IMR-90 (cell line): ENCODE results near the gene COX6A1. TPM values are rescaled to one million over a fixed set of nuclear protein-coding genes. Genes with fewer than 3 reads are reported as not detected.

Experiments
- ATAC-seq: fragments of 200-7000 bp; cut with Tn5 transposase; 2 replicates; pipeline ENCODE4 v1.9.1; 2020; ENCODE audit warnings: low read depth, mild to moderate bottlenecking, moderate library complexity
- BruUV-seq: library from RNA; stranded (reverse); fragments of 400-500 nt; replicated peaks from 2 replicates; lab custom pipeline; 2021; lab: Mats Ljungman, UMichigan
- CTCF ChIA-PET: fragments of 300-600 bp; formaldehyde crosslinking; extraction: SDS; loops from one replicate; lab custom pipeline; 2021; ENCODE audit warnings: antibody characterized with exemption; lab: Yijun Ruan, JAX
- POLR2A ChIA-PET: fragments of 300-600 bp; sonication (Branson Sonifier 250); formaldehyde crosslinking; loops from one replicate; lab custom pipeline; 2022; ENCODE audit warnings: antibody characterized with exemption; ENCODE audit not compliant: unreplicated experiment; lab: Charles Lee
- DNase-seq: peaks from one replicate; pipeline ENCODE4 v3.0.0; 2013
- H2AFZ ChIP-seq: replicated peaks from 2 replicates; pipeline ENCODE3; 2013; ENCODE audit warnings: low read length, mild to moderate bottlenecking; ENCODE audit not compliant: poor library complexity
- H2AK5ac ChIP-seq: 2 replicates; pipeline ENCODE4 v1.6.1; 2013; ENCODE audit warnings: low read depth, low read length, inconsistent platforms
- H2AK9ac ChIP-seq: replicated peaks from 2 replicates; pipeline ENCODE3; 2013; ENCODE audit warnings: mild to moderate bottlenecking, low read depth, low read length, moderate library complexity; ENCODE audit not compliant: poor library complexity
- H2BK120ac ChIP-seq: 2 replicates; pipeline ENCODE4 v1.6.1; 2013; ENCODE audit warnings: low read depth, low read length, inconsistent platforms
- H2BK15ac ChIP-seq: 3 replicates; pipeline ENCODE4 v1.6.1; 2013; ENCODE audit warnings: low read depth, low read length, inconsistent platforms
- H2BK20ac ChIP-seq: 2 replicates; pipeline ENCODE4 v1.6.1; 2013; ENCODE audit warnings: low read depth, mild to moderate bottlenecking, inconsistent platforms, low read length, moderate library complexity
- H2BK5ac ChIP-seq: 2 replicates; pipeline ENCODE4 v1.6.1; 2013; ENCODE audit warnings: mild to moderate bottlenecking, low read depth, low read length, inconsistent platforms; ENCODE audit not compliant: poor library complexity, severe bottlenecking
- H3K14ac ChIP-seq: replicated peaks from 2 replicates; pipeline ENCODE4 v1.6.1; 2013; ENCODE audit warnings: low read depth, low read length, inconsistent platforms
- H3K18ac ChIP-seq: 2 replicates; pipeline ENCODE4 v1.6.1; 2013; ENCODE audit warnings: low read depth, low read length, control low read depth
- H3K23ac ChIP-seq: 2 replicates; pipeline ENCODE4 v1.6.1; 2013; ENCODE audit warnings: low read depth, low read length, inconsistent platforms
- H3K27ac ChIP-seq: 2 replicates; pipeline ENCODE4 v1.5.1; 2013; ENCODE audit warnings: mild to moderate bottlenecking, control low read depth, low read length; ENCODE audit not compliant: insufficient read depth
- H3K27me3 ChIP-seq: 2 replicates; pipeline ENCODE4 v1.6.1; 2013; ENCODE audit warnings: low read length; ENCODE audit not compliant: control insufficient read depth, insufficient read depth
- H3K36me3 ChIP-seq: 2 replicates; pipeline ENCODE4 v1.6.1; 2013; ENCODE audit warnings: low read length, mixed read lengths; ENCODE audit not compliant: control insufficient read depth, insufficient read depth
- H3K4ac ChIP-seq: 2 replicates; pipeline ENCODE4 v1.6.1; 2013; ENCODE audit warnings: low read depth, low read length, inconsistent platforms
- H3K4me1 ChIP-seq: 2 replicates; pipeline ENCODE4 v1.6.1; 2013; ENCODE audit warnings: low read length, mixed read lengths; ENCODE audit not compliant: control insufficient read depth, insufficient read depth
- H3K4me2 ChIP-seq: 2 replicates; pipeline ENCODE4 v1.6.1; 2013; ENCODE audit warnings: low read depth, mild to moderate bottlenecking, control low read depth, low read length, moderate library complexity
- H3K4me3 ChIP-seq: 2 replicates; pipeline ENCODE4 v1.5.1; 2013; ENCODE audit warnings: low read depth, mild to moderate bottlenecking, control low read depth, low read length, moderate library complexity; ENCODE audit not compliant: insufficient read depth
- H3K56ac ChIP-seq: 2 replicates; pipeline ENCODE4 v1.6.1; 2013; ENCODE audit warnings: low read length, inconsistent platforms; ENCODE audit not compliant: insufficient read depth; ENCODE audit errors: extremely low read depth
- H3K79me1 ChIP-seq, 2 experiments: 2 replicates each; pipeline ENCODE4 v1.6.1; 2013; ENCODE audit warnings: low read length in 2 of 2, inconsistent platforms in 1 of 2, low read depth in 1 of 2
- H3K9ac ChIP-seq: 2 replicates; pipeline ENCODE4 v1.6.1; 2013; ENCODE audit warnings: low read depth, low read length, control low read depth
- H3K9me1 ChIP-seq: 2 replicates; pipeline ENCODE4 v1.6.1; 2013; ENCODE audit warnings: low read length, inconsistent platforms; ENCODE audit not compliant: insufficient read depth
- H3K9me3 ChIP-seq: 2 replicates; pipeline ENCODE4 v1.6.1; 2013; ENCODE audit warnings: low read length; ENCODE audit not compliant: control insufficient read depth, insufficient read depth
- H4K20me1 ChIP-seq: 2 replicates; pipeline ENCODE4 v1.6.1; 2013; ENCODE audit warnings: low read length, inconsistent platforms; ENCODE audit not compliant: insufficient read depth
- H4K5ac ChIP-seq: 2 replicates; pipeline ENCODE4 v1.6.1; 2013; ENCODE audit warnings: mild to moderate bottlenecking, low read depth, low read length, control low read depth
- H4K8ac ChIP-seq, 2 experiments: 2 replicates each; pipeline ENCODE4 v1.6.1; 2013; ENCODE audit warnings: low read depth in 2 of 2, low read length in 2 of 2, control low read depth in 1 of 2, inconsistent platforms in 1 of 2
- H4K91ac ChIP-seq: 2 replicates; pipeline ENCODE4 v1.6.1; 2013; ENCODE audit warnings: low read depth, low read length, inconsistent platforms; ENCODE audit not compliant: insufficient read depth
- BHLHE40 ChIP-seq: fragments of 150-350 bp; IDR thresholded peaks from 2 replicates; pipeline ENCODE4 v1.6.1; 2016; ENCODE audit warnings: mild to moderate bottlenecking, low read depth, low read length
- CEBPB ChIP-seq: IDR thresholded peaks from 2 replicates; pipeline ENCODE4 v1.6.1; 2012; ENCODE audit warnings: low read depth, low read length, improper control_type of control experiment
- CHD1 ChIP-seq: IDR thresholded peaks from 2 replicates; pipeline ENCODE4 v1.6.1; 2012; ENCODE audit warnings: low read depth, low read length, improper control_type of control experiment
- CTCF ChIP-seq: conservative IDR thresholded peaks from 2 replicates; pipeline ENCODE4 v1.5.1; 2012; ENCODE audit warnings: mild to moderate bottlenecking, low read depth, low read length, improper control_type of control experiment
- FOS ChIP-seq: fragments of 150-350 bp; IDR thresholded peaks from 2 replicates; pipeline ENCODE4 v1.6.1; 2016; ENCODE audit warnings: low read depth, low read length
- MAFK ChIP-seq: IDR thresholded peaks from 2 replicates; pipeline ENCODE4 v1.6.1; 2012; ENCODE audit warnings: low read depth, low read length, improper control_type of control experiment
- MAZ ChIP-seq: IDR thresholded peaks from 2 replicates; pipeline ENCODE4 v1.6.1; 2012; ENCODE audit warnings: low read depth, mild to moderate bottlenecking, low read length, improper control_type of control experiment, moderate library complexity, borderline replicate concordance
- MXI1 ChIP-seq: IDR thresholded peaks from 2 replicates; pipeline ENCODE4 v1.6.1; 2012; ENCODE audit warnings: low read depth, mild to moderate bottlenecking, low read length, moderate library complexity, borderline replicate concordance
- NFE2L2 ChIP-seq: fragments of 150-350 bp; IDR thresholded peaks from 2 replicates; pipeline ENCODE4 v1.6.1; 2016; ENCODE audit warnings: low read depth, mild to moderate bottlenecking, low read length
- POLR2A ChIP-seq: IDR thresholded peaks from 2 replicates; pipeline ENCODE4 v1.6.1; 2012; ENCODE audit warnings: mild to moderate bottlenecking, low read depth, low read length
- RAD21 ChIP-seq: IDR thresholded peaks from 2 replicates; pipeline ENCODE4 v1.6.1; 2012; ENCODE audit warnings: low read length, improper control_type of control experiment
- RCOR1 ChIP-seq: IDR thresholded peaks from 2 replicates; pipeline ENCODE4 v1.6.1; 2012; ENCODE audit warnings: mild to moderate bottlenecking, low read length, improper control_type of control experiment; ENCODE audit not compliant: insufficient replicate concordance
- RFX5 ChIP-seq: IDR thresholded peaks from 2 replicates; pipeline ENCODE4 v1.8.0; 2012; ENCODE audit warnings: low read depth, mild to moderate bottlenecking, low read length, moderate library complexity
- SMC3 ChIP-seq: fragments of 150-350 bp; IDR thresholded peaks from 2 replicates; pipeline ENCODE4 v1.6.1; 2016; ENCODE audit warnings: low read depth, mild to moderate bottlenecking, antibody characterized with exemption, low read length, moderate library complexity
- WGBS, 2 experiments: methylation state at CpG; one replicate each; pipeline versions ENCODE4 v1.1.5 to v1.1.7; 2013; ENCODE audit warnings: missing lambda C conversion rate in 2 of 2; ENCODE audit not compliant: insufficient read length in 1 of 2; ENCODE audit errors: extremely low coverage in 2 of 2; 5-methylcytosine and 5-hydroxymethylcytosine counted together
- dilution Hi-C: fragments of 300-500 bp; cut with HindIII; formaldehyde crosslinking; loops from one replicate; pipeline ENCODE4 v1.14.3; 2018; ENCODE audit warnings: low sequenced_read_pairs; ENCODE audit not compliant: unreplicated experiment
- in situ Hi-C: fragments of 300-500 bp; cut with MboI; formaldehyde crosslinking; loops from 3 replicates; pipeline ENCODE4 v1.14.3; 2019; ENCODE audit warnings: low sequenced_read_pairs, inconsistent platforms, mixed read lengths
- intact Hi-C: fragments of 100-400 bp; cut with micrococcal nuclease; formaldehyde crosslinking; loops from 2 replicates; pipeline ENCODE4 v1.10.0; 2022
- polyA plus RNA-seq, 3 experiments: library from polyadenylated mRNA; depleted of rRNA; stranded (reverse); fragments of >200 nt; gene quantifications; 2 replicates each; pipeline ENCODE4 v1.2.3, GENCODE V29; 2012; ENCODE audit warnings: low replicate concordance in 1 of 3
- total RNA-seq: library from RNA; depleted of rRNA; stranded (reverse); fragments of >200 nt; gene quantifications from 2 replicates; pipeline ENCODE4 v1.2.3, GENCODE V29; 2012
- TF ChIP-seq, protein P1 (sequence below): fragments of 150-350 bp; IDR thresholded peaks from 2 replicates; pipeline ENCODE4 v1.6.1; 2016; ENCODE audit warnings: low read depth, mild to moderate bottlenecking, low read length, moderate library complexity, borderline replicate concordance
- TF ChIP-seq, protein P2 (sequence below): fragments of 150-350 bp; IDR thresholded peaks from 2 replicates; pipeline ENCODE4 v1.6.1; 2017; ENCODE audit warnings: mild to moderate bottlenecking, antibody characterized with exemption, low read length, low read depth

COX6A1 gene
- total and polyA plus RNA-seq, 2 of the 4 experiments (the other 2 are of a cell fraction): 396 to 541 TPM

DNA sequence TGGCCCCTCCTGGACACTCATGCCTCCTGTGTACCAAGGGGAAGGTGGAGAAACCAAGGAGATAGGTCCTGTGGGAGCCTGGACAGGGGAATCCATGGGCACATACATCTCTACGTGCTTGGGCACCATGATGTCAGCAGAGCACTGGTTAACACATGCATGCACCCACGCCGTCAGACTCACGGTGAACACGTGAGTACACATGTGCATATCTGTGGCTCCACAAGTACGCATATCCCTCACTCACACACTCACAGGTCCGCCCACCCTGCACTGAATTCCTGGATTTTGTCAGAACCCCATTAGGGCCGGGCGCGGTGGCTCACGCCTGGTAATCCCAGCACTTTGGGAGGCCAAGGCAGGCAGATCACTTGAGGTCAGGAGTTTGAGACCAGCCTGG lies 29.1 kb upstream of the COX6A1 start:
- Histone ChIP-seq H3K27me3 (peaks cover 16% of the 10 kb centered on the region), H2BK15ac (no peak overlapping the region), H2AK9ac (no peak overlapping the region), H3K9me1 (no peaks in the 10 kb centered on the region), H3K56ac (no peak overlapping the region), H3K4me2 (no peak overlapping the region), H2BK20ac (no peak overlapping the region), H2AK5ac (no peak overlapping the region), H3K18ac (no peak overlapping the region), H4K8ac (no peak overlapping the region), H3K27ac (no peak overlapping the region), H3K36me3 (no peaks in the 10 kb centered on the region), H3K9me3 (peaks cover 3% of the 10 kb centered on the region; the same call in 1 of the 2 replicates), H3K79me1 (no peaks in the 10 kb centered on the region), H3K4me3 (no peak overlapping the region), H4K20me1 (no peaks in the 10 kb centered on the region), H4K91ac (no peak overlapping the region), H2BK120ac (no peak overlapping the region), H3K23ac (no peak overlapping the region), H3K14ac (no peak overlapping the region), H4K5ac (no peak overlapping the region), H3K4ac (no peak overlapping the region), H3K9ac (no peak overlapping the region), H2BK5ac (no peak overlapping the region), H2AFZ (no peak overlapping the region), H3K4me1 (no peaks in the 10 kb centered on the region)
- BruUV-seq: no TSS peak
- no peak for DNase-seq
- WGBS, 2 experiments: 71% methylated on average over 1 of the region's 11 CpGs; no CpG with 5 or more reads in 1 of the 2 experiments
- in situ Hi-C loops: no loop called here
- dilution Hi-C loops: no loop called here
- ChIA-PET CTCF (interaction anchor here (0.6 kb wide), 1 partner anchor 25 kb away, joined by 5 read pairs; no protein-coding TSS in a partner anchor), POLR2A (no interaction called here)
- intact Hi-C loops: no loop called here
- no peak for ATAC-seq
- TF ChIP-seq, protein P1, sequence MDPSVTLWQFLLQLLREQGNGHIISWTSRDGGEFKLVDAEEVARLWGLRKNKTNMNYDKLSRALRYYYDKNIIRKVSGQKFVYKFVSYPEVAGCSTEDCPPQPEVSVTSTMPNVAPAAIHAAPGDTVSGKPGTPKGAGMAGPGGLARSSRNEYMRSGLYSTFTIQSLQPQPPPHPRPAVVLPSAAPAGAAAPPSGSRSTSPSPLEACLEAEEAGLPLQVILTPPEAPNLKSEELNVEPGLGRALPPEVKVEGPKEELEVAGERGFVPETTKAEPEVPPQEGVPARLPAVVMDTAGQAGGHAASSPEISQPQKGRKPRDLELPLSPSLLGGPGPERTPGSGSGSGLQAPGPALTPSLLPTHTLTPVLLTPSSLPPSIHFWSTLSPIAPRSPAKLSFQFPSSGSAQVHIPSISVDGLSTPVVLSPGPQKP: no peak
- TF ChIP-seq FOS (no peak), CEBPB (no peak), RFX5 (no peak), RCOR1 (no peak), MAZ (no peak), MAFK (no peak), POLR2A (no peak), BHLHE40 (no peak), RAD21 (no peak), CHD1 (no peak), SMC3 (no peak), MXI1 (no peak), CTCF (no peak), NFE2L2 (no peak)
- TF ChIP-seq, protein P2, sequence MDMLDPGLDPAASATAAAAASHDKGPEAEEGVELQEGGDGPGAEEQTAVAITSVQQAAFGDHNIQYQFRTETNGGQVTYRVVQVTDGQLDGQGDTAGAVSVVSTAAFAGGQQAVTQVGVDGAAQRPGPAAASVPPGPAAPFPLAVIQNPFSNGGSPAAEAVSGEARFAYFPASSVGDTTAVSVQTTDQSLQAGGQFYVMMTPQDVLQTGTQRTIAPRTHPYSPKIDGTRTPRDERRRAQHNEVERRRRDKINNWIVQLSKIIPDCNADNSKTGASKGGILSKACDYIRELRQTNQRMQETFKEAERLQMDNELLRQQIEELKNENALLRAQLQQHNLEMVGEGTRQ: no peak
